Esophagus squamous epithelium (tissue), 5 donors: ENCODE measurements around the gene PHLPP1. TPM values are rescaled to one million over a fixed set of nuclear protein-coding genes. Genes with fewer than 3 reads are reported as not detected.
"Not testable (repeated sequence)": the region's sequence is repeated elsewhere in the genome, so short reads cannot be mapped to it uniquely, and the experiment has no call there.

Source experiments
- DNase-seq: peaks from one replicate; lab custom pipeline; 2025; lab: John Stamatoyannopoulos, UW
- H3K27ac ChIP-seq, 4 donors: fragments of 200-600 bp; sonication (generic); one replicate each; pipeline ENCODE4 v1.5.1; 2016 to 2019; ENCODE audit warnings: mild to moderate bottlenecking in 1 of 4
- H3K27me3 ChIP-seq, 4 donors: fragments of 200-600 bp; sonication (generic); 1 replicate in 3 of 4; 2 replicates in 1 of 4; pipeline versions ENCODE4 v1.5.1 to v1.6.0; 2017 to 2021; ENCODE audit warnings: antibody characterized with exemption in 1 of 4
- H3K36me3 ChIP-seq, 3 donors: fragments of 200-600 bp; sonication (generic); one replicate each; pipeline ENCODE4 v1.5.1; 2016 to 2019
- H3K4me1 ChIP-seq, 3 donors: fragments of 200-600 bp; sonication (generic); one replicate each; pipeline ENCODE4 v1.5.1; 2017 to 2019
- H3K4me3 ChIP-seq, 4 donors: fragments of 200-600 bp; sonication (generic); 1 replicate in 3 of 4; 2 replicates in 1 of 4; pipeline ENCODE4 v1.5.1; 2016 to 2019; ENCODE audit warnings: mild to moderate bottlenecking in 2 of 4, moderate library complexity in 1 of 4
- H3K9me3 ChIP-seq, 3 donors: fragments of 200-600 bp; sonication (generic); one replicate each; pipeline ENCODE4 v1.5.1; 2016 to 2019
- POLR2A ChIP-seq, 4 donors: fragments of 450-650 bp; IDR thresholded peaks; one replicate each; pipeline ENCODE4 v1.6.1; 2017; ENCODE audit warnings: antibody characterized with exemption in 4 of 4, mild to moderate bottlenecking in 4 of 4, moderate library complexity in 3 of 4
- WGBS, 2 donors: methylation state at CpG; one replicate each; pipeline ENCODE4 v1.1.5; 2018; 5-methylcytosine and 5-hydroxymethylcytosine counted together
- intact Hi-C: fragments of 100-400 bp; cut with DNase I; formaldehyde crosslinking; loops from one replicate; pipeline ENCODE4 v1.15.0; 2022
- total RNA-seq, 4 donors: library from RNA; depleted of rRNA; stranded (reverse); fragments of >200 nt; gene quantifications; one replicate each; pipeline ENCODE4 v1.1.0, GENCODE V29; 2016
- TF ChIP-seq, protein P1 (sequence below), 6 experiments: fragments of 450-650 bp in 4 of 6; fragments of 200-600 bp in 2 of 6; sonication (generic) in 2 of 6; IDR thresholded peaks; one replicate each; pipeline ENCODE4 v1.5.1; 2016 to 2019; ENCODE audit warnings: antibody characterized with exemption in 6 of 6, mild to moderate bottlenecking in 4 of 6, moderate library complexity in 4 of 6
- donor health status: DM: yes; HTN: yes; CAD: no.

The PHLPP1 gene
- total RNA-seq, 4 donors from 2014 or later: 10.1 to 16.6 (median 14.9) TPM

DNA sequence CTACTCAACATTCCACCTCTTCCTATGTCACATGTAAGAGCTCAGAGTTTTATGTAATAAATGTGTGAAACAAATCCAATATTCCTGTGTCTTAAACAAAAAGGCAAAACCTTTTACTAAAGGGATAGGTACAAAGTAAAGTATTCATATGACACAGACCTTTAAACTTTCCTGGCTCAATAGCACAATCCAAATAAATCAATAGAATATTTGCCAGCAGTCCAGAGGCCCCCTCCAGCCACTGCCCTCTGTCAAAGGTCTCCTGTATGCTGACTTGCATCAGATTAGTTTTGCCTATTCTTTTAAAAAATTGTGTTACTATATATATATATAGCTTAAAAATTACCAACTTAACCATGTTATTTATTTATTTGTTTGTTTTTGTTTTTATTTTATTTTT is 17.7 kb upstream of the PHLPP1 start:
- TF ChIP-seq, protein P1, sequence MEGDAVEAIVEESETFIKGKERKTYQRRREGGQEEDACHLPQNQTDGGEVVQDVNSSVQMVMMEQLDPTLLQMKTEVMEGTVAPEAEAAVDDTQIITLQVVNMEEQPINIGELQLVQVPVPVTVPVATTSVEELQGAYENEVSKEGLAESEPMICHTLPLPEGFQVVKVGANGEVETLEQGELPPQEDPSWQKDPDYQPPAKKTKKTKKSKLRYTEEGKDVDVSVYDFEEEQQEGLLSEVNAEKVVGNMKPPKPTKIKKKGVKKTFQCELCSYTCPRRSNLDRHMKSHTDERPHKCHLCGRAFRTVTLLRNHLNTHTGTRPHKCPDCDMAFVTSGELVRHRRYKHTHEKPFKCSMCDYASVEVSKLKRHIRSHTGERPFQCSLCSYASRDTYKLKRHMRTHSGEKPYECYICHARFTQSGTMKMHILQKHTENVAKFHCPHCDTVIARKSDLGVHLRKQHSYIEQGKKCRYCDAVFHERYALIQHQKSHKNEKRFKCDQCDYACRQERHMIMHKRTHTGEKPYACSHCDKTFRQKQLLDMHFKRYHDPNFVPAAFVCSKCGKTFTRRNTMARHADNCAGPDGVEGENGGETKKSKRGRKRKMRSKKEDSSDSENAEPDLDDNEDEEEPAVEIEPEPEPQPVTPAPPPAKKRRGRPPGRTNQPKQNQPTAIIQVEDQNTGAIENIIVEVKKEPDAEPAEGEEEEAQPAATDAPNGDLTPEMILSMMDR (IDR thresholded peaks at IDR 0.05): no peak
- no peak for TF ChIP-seq POLR2A (IDR thresholded peaks at IDR 0.05)
- intact Hi-C loops: no loop called here
- H3K4me1 ChIP-seq: no peaks in the 10 kb centered on the region
- no peaks in the 10 kb centered on the region for H3K36me3 ChIP-seq
- H3K27ac ChIP-seq: no peak overlapping the region
- no peak for DNase-seq
- no peak overlapping the region for H3K4me3 ChIP-seq
- no peaks in the 10 kb centered on the region for H3K9me3 ChIP-seq
- H3K27me3 ChIP-seq: no peaks in the 10 kb centered on the region

DNA sequence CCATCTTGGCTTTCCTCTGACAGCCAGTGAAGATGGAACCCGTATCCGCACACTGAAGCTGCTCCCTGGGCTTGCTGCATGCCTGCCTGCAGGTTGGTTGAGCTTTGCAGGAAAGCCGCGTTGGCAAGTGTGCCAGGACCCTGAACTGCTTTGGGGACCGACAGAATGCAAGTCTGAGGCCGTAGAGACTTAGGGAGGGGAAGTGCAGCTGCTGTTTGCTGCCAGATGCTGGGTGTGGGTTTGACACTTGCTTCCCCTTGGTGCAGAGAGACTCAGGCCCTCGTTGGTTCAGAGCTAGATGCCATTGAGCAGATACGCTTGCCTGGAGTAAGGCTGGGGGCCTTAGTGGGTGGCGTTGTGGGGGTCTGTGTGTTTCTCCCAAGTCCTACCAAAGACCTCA is 13.1 kb upstream of the PHLPP1 start:
- Histone ChIP-seq H3K4me1 (no peaks in the 10 kb centered on the region), H3K9me3 (no peaks in the 10 kb centered on the region), H3K36me3 (no peaks in the 10 kb centered on the region), H3K27me3 (no peaks in the 10 kb centered on the region), H3K4me3 (no peak overlapping the region), H3K27ac (no peak overlapping the region)
- WGBS, 2 donors: 67 to 72% methylated on average over 6 to 7 of the region's 9 CpGs
- intact Hi-C loops: no loop called here
- DNase-seq: no peak
- TF ChIP-seq, protein P1 (IDR thresholded peaks at IDR 0.05): no peak
- TF ChIP-seq POLR2A (IDR thresholded peaks at IDR 0.05): no peak

DNA sequence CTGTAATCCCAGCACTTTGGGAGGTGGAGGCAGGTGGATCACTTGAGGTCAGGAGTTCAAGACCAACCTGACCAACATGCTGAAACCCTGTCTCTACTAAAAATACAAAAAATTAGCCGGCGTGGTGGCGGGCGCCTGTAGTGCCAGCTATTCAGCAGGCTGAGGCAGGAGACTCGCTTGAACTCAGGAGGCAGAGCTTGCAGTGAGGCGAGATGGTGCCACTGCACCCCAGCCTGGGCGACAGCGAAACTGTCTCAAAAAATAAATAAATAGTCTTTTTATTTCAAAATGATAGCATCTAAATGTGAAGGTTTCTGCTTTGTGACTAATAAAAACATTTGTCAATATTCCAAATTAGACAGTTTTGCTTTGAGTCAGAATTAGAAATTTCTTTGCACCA is 8.5 kb upstream of the PHLPP1 start:
- intact Hi-C loops, H3K9me3 ChIP-seq, H3K4me1 ChIP-seq, H3K27ac ChIP-seq, DNase-seq, H3K4me3 ChIP-seq, H3K27me3 ChIP-seq, H3K36me3 ChIP-seq: not testable (repeated sequence)
- WGBS, 2 donors: 89 to 90% methylated on average over 8 of the region's 8 CpGs

DNA sequence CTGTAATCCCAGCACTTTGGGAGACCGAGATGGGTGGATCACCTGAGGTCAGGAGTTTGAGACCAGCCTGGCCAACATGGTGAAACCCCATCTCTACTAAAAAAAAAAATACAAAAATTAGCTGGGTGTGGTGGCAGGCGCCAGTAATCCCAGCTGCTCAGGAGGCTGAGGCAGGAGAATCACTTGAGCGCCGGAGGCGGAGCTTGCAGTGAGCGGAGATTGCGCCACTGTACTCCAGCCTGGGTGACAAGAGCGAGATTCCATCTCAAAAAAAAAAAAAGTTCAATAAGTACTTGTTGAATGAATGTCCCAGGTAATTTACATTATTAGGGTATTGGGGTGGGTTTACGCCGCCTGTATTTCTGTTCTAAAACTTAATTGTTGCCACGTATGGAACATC is 5.4 kb upstream of the PHLPP1 start:
- H3K9me3 ChIP-seq, H3K27ac ChIP-seq, DNase-seq, H3K27me3 ChIP-seq, intact Hi-C loops, H3K36me3 ChIP-seq, H3K4me1 ChIP-seq, H3K4me3 ChIP-seq: not testable (repeated sequence)
- 87 to 89% methylated on average over 11 of the region's 11 CpGs for WGBS, 2 donors

DNA sequence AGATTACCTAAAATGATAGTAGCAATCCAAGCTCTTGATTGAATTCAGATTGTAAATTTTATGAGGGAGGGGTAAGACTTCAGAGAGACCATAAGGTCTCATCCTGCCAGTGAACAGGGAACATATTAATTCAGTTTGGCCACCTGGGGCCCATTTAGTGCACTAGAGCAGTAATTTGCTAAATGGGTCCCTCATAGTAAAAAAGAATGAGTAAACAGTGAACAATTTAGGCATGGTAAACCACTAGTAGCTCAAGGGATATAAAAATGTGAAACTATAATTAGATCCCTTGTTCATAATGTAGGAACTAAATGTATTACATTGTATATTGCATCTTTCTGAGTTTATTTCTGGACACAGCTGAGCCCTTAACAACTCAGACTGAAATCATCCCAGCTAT is 4.9 kb upstream of the PHLPP1 start:
- H3K27ac ChIP-seq: no peak overlapping the region
- no peaks in the 10 kb centered on the region for H3K36me3 ChIP-seq
- no peak overlapping the region for H3K4me3 ChIP-seq
- H3K4me1 ChIP-seq: peaks cover 0 to 4% (median 0%) of the 10 kb centered on the region in 3 donors
- TF ChIP-seq, protein P1 (IDR thresholded peaks at IDR 0.05): no peak
- no peak for TF ChIP-seq POLR2A (IDR thresholded peaks at IDR 0.05)
- no peaks in the 10 kb centered on the region for H3K27me3 ChIP-seq
- no peak for DNase-seq
- H3K9me3 ChIP-seq: no peaks in the 10 kb centered on the region
- intact Hi-C loops: no loop called here

DNA sequence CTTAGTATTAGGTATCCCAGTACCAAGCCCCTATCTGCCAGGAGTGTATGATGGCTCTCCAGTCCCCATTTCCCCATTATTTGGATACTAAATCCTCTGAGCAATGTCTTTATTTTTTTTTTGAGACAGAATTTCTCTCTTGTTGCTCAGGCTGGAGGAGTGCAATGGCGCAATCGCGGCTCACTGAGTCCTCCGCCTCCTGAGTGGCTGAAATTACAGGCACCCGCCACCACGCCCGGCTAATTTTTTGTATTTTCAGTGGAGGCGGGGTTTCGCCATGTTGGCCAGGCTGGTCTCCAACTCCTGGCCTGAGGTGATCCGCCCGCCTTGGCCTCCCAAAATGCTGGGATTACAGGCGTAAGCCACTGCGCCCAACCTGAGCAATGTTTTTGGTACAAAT is 3.6 kb upstream of the PHLPP1 start:
- Histone ChIP-seq H3K27me3 (no peaks in the 10 kb centered on the region), H3K4me3 (no peak overlapping the region), H3K4me1 (peaks cover 0 to 7% (median 0%) of the 10 kb centered on the region in 3 donors), H3K27ac (no peak overlapping the region), H3K9me3 (no peaks in the 10 kb centered on the region), H3K36me3 (no peaks in the 10 kb centered on the region)
- intact Hi-C loops: no loop called here
- DNase-seq: no peak
- WGBS, 2 donors: 94 to 98% methylated on average over 11 to 13 of the region's 13 CpGs
- TF ChIP-seq, protein P1 (IDR thresholded peaks at IDR 0.05): no peak
- TF ChIP-seq POLR2A (IDR thresholded peaks at IDR 0.05): no peak
